K562 (cell line): Measurements from ENCODE around the gene TBC1D17. TPM values are rescaled to one million over a fixed set of nuclear protein-coding genes. Genes with fewer than 3 reads are reported as not detected.

Source experiments
- BRF2 ChIP-seq: IDR thresholded peaks from 3 replicates; pipeline ENCODE4 v1.6.1; 2011; ENCODE audit warnings: borderline replicate concordance, mild to moderate bottlenecking; ENCODE audit not compliant: insufficient read length, insufficient read depth
- CTCF ChIP-seq, 3 experiments: IDR thresholded peaks in 2 of 3; conservative IDR thresholded peaks in 1 of 3; 2 replicates each; pipeline ENCODE4 v1.5.1; 2011 to 2012; ENCODE audit warnings: low read length in 3 of 3, mild to moderate bottlenecking in 3 of 3, control low read depth in 2 of 3, improper control_type of control experiment in 1 of 3, inconsistent platforms in 1 of 3, low read depth in 1 of 3, mixed read lengths in 1 of 3, moderate library complexity in 1 of 3; ENCODE audit not compliant: insufficient read depth in 2 of 3
- DLX4 ChIP-seq: fragments of 250-450 bp; sonication (Bioruptor Pico); IDR thresholded peaks from 2 replicates; pipeline ENCODE4 v1.6.1; 2021; ENCODE audit warnings: mild to moderate bottlenecking
- DNMT1 ChIP-seq: fragments of 450-650 bp; IDR thresholded peaks from 2 replicates; pipeline ENCODE4 v1.6.1; 2016; ENCODE audit warnings: antibody characterized with exemption, mild to moderate bottlenecking
- HOXB6 ChIP-seq: fragments of 250-450 bp; sonication (Bioruptor Pico); IDR thresholded peaks from 2 replicates; pipeline ENCODE4 v1.5.1; 2022; ENCODE audit warnings: mild to moderate bottlenecking, borderline replicate concordance
- MBD2 ChIP-seq: sonication (generic); IDR thresholded peaks from 2 replicates; pipeline ENCODE4 v1.6.1; 2016; ENCODE audit warnings: low read depth, borderline replicate concordance
- MLLT1 ChIP-seq, 2 experiments: fragments of 450-650 bp; IDR thresholded peaks; 2 replicates each; pipeline ENCODE4 v1.6.1; 2016
- NCOA2 ChIP-seq, 2 experiments: fragments of 450-650 bp; IDR thresholded peaks; 2 replicates each; pipeline ENCODE4 v1.6.1; 2018; ENCODE audit warnings: mild to moderate bottlenecking in 2 of 2, moderate library complexity in 1 of 2; ENCODE audit not compliant: partially characterized antibody in 2 of 2
- NFRKB ChIP-seq: fragments of 450-650 bp; IDR thresholded peaks from 2 replicates; pipeline ENCODE4 v1.6.1; 2016; ENCODE audit warnings: low read depth
- NUFIP1 ChIP-seq: fragments of 450-650 bp; IDR thresholded peaks from 2 replicates; pipeline ENCODE4 v1.6.1; 2018; ENCODE audit not compliant: partially characterized antibody
- PHTF2 ChIP-seq: fragments of 250-450 bp; sonication (Bioruptor Pico); IDR thresholded peaks from 2 replicates; pipeline ENCODE4 v1.5.0; 2021; ENCODE audit warnings: mild to moderate bottlenecking
- POLR2B ChIP-seq: fragments of 450-650 bp; IDR thresholded peaks from 2 replicates; pipeline ENCODE4 v1.6.1; 2018; ENCODE audit warnings: low read depth; ENCODE audit not compliant: partially characterized antibody
- SAP30 ChIP-seq: fragments of 200-600 bp; sonication (generic); IDR thresholded peaks from 2 replicates; pipeline ENCODE4 v1.6.1; 2012; ENCODE audit warnings: borderline replicate concordance, low read depth, mild to moderate bottlenecking, moderate library complexity, low read length, control low read depth, inconsistent platforms; ENCODE audit not compliant: insufficient read depth, poor library complexity, severe bottlenecking
- SRSF7 ChIP-seq: fragments of 200-400 bp; formaldehyde crosslinking; optimal IDR thresholded peaks from 2 replicates; pipeline ENCODE3; 2017; ENCODE audit warnings: mild to moderate bottlenecking, low read depth, low read length
- THAP7 ChIP-seq: fragments of 250-450 bp; sonication (Bioruptor Pico); IDR thresholded peaks from 2 replicates; pipeline ENCODE4 v1.5.0; 2021
- WHSC1 ChIP-seq: IDR thresholded peaks from one replicate; pipeline ENCODE4 v1.6.1; 2012; ENCODE audit warnings: low read length, control low read depth, inconsistent platforms
- ZBED1 ChIP-seq: IDR thresholded peaks from 2 replicates; pipeline ENCODE4 v1.6.1; 2014
- ZC3H8 ChIP-seq: fragments of 450-650 bp; IDR thresholded peaks from 2 replicates; pipeline ENCODE4 v1.6.1; 2017
- ZNF239 ChIP-seq: fragments of 250-450 bp; sonication (Bioruptor Pico); IDR thresholded peaks from 2 replicates; pipeline ENCODE4 v1.4.0; 2020; ENCODE audit warnings: mild to moderate bottlenecking
- ZNF512 ChIP-seq: IDR thresholded peaks from 2 replicates; pipeline ENCODE4 v1.6.1; 2016; ENCODE audit warnings: missing genetic modification characterization, missing compliant biosample characterization
- ZNF780A ChIP-seq: fragments of 250-450 bp; sonication (Bioruptor Pico); IDR thresholded peaks from 2 replicates; pipeline ENCODE4 v1.5.0; 2021; ENCODE audit warnings: mild to moderate bottlenecking
- polyA plus RNA-seq, 8 experiments: library from polyadenylated mRNA; depleted of rRNA in 4 of 8; stranded (reverse) in 5 of 8; unstranded in 3 of 8; fragments of >200 nt; fragmentation: Nextera tagmentation in 2 of 8; fragmentation: Illumina TruSeq in 1 of 8; extraction: Ambion mirVana in 2 of 8; extraction: Trizol in 1 of 8; gene quantifications; 2 replicates each; pipeline versions ENCODE4 v1.2.1 to v1.2.3, GENCODE V29; 2011 to 2014; ENCODE audit warnings: inconsistent platforms in 1 of 8, missing spikeins in 1 of 8
- total RNA-seq, 7 experiments: library from RNA; depleted of rRNA in 6 of 7; stranded (reverse); fragments of >200 nt in 6 of 7; fragmentation: Illumina TruSeq in 2 of 7; extraction: Trizol in 2 of 7; gene quantifications; 2 replicates each; pipeline versions ENCODE4 v1.2.1 to v1.2.3, GENCODE V29; 2011 to 2021; ENCODE audit warnings: low replicate concordance in 1 of 7

Gene TBC1D17
- total and polyA plus RNA-seq, 9 of the 15 experiments (the other 6 are each of a cell fraction or from before 2014, with no cell fraction given), result 0.42 to 16.0 (median 3.8) TPM

- TF ChIP-seq DNMT1, result no peak; the same call in none of the 2 replicates
- no peak for TF ChIP-seq HOXB6
- TF ChIP-seq ZNF239 (CRISPR knock-in tag), result no peak
- peak; percentile 98 for TF ChIP-seq NFRKB
- TF ChIP-seq WHSC1, result no peak
- TF ChIP-seq POLR2B, result peak; percentile 98
- no peak for TF ChIP-seq SRSF7
- no peak for TF ChIP-seq ZC3H8
- TF ChIP-seq NUFIP1, result no peak
- no peak for TF ChIP-seq ZNF512
- TF ChIP-seq NCOA2 (IDR thresholded peaks at IDR 0.05; ENCODE audit: partially characterized antibody in 2 of 2), result no peak
- TF ChIP-seq THAP7 (CRISPR knock-in tag), result peak; percentile 85; the same call in 1 of the 2 replicates
- 0 out of 2 replicates have a peak, but pooled peaks have one; percentile 66 for TF ChIP-seq MBD2
- no peak for TF ChIP-seq CTCF (IDR thresholded peaks at IDR 0.05 in 2 of 3, conservative IDR thresholded peaks at IDR 0.05 in 1 of 3; ENCODE audit: insufficient read depth in 2 of 3, low read depth in 1 of 3, low read length in 3 of 3)
- peak; percentile 2 for TF ChIP-seq SAP30
- peak; percentile 93 to 96 for TF ChIP-seq MLLT1 (IDR thresholded peaks at IDR 0.05)
- TF ChIP-seq ZNF780A, result no peak
- no peak for TF ChIP-seq BRF2
- TF ChIP-seq DLX4 (CRISPR knock-in tag), result no peak
- peak; percentile 84; the same call in 1 of the 2 replicates for TF ChIP-seq ZBED1
- TF ChIP-seq PHTF2, result no peak
Observed at GRCh38 chr19:49929121-49929610, 51.7 kb downstream of the TBC1D17 start, which contains the start of the genes ATF5 and NUP62 (continued).
